Measurements from ENCODE around the gene MDN1. TPM values are rescaled to one million over a fixed set of nuclear protein-coding genes. Genes with fewer than 3 reads are reported as not detected.
"Not testable (repeated sequence)": the region's sequence is repeated elsewhere in the genome, so short reads cannot be mapped to it uniquely, and the experiment has no call there.

The MDN1 gene
- total and polyA plus RNA-seq, 8 donors = 5.5 to 69.2 (median 17.7) TPM

DNA sequence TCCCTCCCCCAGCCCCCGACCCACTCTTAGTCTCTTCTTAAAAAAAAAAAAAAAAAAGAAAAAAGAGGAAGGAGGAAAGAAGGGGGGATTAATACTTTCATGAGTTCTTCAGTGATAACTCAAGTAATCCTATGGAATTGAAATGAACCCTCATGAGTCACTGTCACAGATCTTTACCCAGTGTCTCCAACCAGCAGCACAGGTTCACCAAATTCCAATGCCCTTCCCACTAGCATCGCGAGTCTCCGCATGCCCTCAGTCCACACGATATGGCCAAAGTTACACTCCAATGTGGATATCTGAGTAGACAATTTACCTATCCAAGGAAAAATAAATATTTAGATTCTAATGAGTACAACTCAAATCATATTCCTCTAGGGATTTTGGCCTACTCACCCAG is 74.5 kb downstream of the MDN1 start:
- intact Hi-C loops (cut with DNase I; ENCODE audit: low total_unique reads) = no loop called here
- H3K36me3 ChIP-seq = peaks cover 46 to 100% (median 98%) of the 10 kb centered on the region in 4 donors
- no peaks in the 10 kb centered on the region for H3K9me3 ChIP-seq
- no peaks in the 10 kb centered on the region for H3K4me1 ChIP-seq
- H3K4me3 ChIP-seq = no peak overlapping the region
- no peak for DNase-seq
- H3K27ac ChIP-seq = no peak overlapping the region
- H3K27me3 ChIP-seq = no peaks in the 10 kb centered on the region
- 86 to 94% (median 91%) methylated on average over 5 of the region's 5 CpGs for WGBS, 5 donors
- TF ChIP-seq CTCF (IDR thresholded peaks at IDR 0.05) (no peak), EP300 (IDR thresholded peaks at IDR 0.05) (no peak), POLR2A (IDR thresholded peaks at IDR 0.05) (no peak)

DNA sequence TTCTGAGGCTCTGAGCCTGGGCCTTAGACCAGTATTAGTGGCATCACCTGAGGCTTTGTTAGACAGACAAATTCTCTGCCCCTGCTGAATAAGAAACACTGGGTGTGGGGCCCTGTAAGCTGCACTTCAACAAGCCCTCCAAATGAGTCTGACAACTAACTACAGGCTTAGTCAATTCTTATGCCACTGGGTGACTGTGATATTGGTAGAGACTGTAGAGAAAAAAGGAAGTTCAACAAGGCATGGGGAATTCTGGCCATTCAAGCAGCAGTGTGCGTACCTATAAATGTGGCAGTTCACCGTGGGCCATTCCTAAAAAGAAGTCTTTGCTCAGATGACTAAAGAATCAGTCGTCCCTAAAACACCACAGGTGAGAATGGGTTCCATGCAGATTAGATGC is 82.7 kb downstream of the MDN1 start:
- TF ChIP-seq CTCF (IDR thresholded peaks at IDR 0.05) = no peak
- TF ChIP-seq POLR2A (IDR thresholded peaks at IDR 0.05) = no peak
- TF ChIP-seq EP300 (IDR thresholded peaks at IDR 0.05) = no peak
- no peak for TF ChIP-seq POLR2AphosphoS5 (IDR thresholded peaks at IDR 0.05)

DNA sequence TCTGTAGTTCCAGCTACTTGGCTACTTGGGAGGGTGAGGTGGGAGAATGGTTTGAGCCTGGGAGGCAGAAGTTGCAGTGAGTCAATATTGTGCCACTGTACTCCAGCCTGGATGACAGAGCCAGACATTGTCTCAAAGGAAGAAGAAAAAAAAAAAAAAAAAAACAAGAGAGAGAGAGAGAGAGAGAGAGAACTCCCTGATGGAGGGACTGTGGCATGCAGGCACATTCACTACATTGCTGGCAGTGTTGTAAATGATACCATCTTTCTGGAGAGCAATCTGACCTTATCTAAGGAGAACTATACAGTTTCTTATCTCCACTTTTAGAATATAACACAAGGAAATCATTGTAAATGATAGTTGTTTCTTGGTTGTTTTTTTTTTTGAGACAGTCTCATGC is 85.1 kb downstream of the MDN1 start:
- no peaks in the 10 kb centered on the region for H3K9me3 ChIP-seq
- no peaks in the 10 kb centered on the region for H3K4me1 ChIP-seq
- intact Hi-C loops (cut with DNase I; ENCODE audit: low total_unique reads) = no loop called here
- no peak overlapping the region for H3K27ac ChIP-seq
- peaks cover 14 to 95% (median 84%) of the 10 kb centered on the region in 4 donors for H3K36me3 ChIP-seq
- DNase-seq = no peak
- TF ChIP-seq EP300 (IDR thresholded peaks at IDR 0.05) (no peak), CTCF (IDR thresholded peaks at IDR 0.05) (no peak), POLR2A (IDR thresholded peaks at IDR 0.05) (no peak), POLR2AphosphoS5 (IDR thresholded peaks at IDR 0.05) (no peak)
- H3K4me3 ChIP-seq = no peak overlapping the region
- H3K27me3 ChIP-seq = no peaks in the 10 kb centered on the region

More for the DNA sequence above, 82.7 kb downstream of the MDN1 start:
- 89 to 96% (median 92%) methylated on average over 3 of the region's 3 CpGs for WGBS, 5 donors
- Histone ChIP-seq H3K4me3 (no peak overlapping the region), H3K27me3 (no peaks in the 10 kb centered on the region), H3K9me3 (no peaks in the 10 kb centered on the region), H3K36me3 (peaks cover 9 to 95% (median 82%) of the 10 kb centered on the region in 4 donors), H3K27ac (no peak overlapping the region), H3K4me1 (no peaks in the 10 kb centered on the region)
- intact Hi-C loops (cut with DNase I; ENCODE audit: low total_unique reads) = no loop called here
- no peak for DNase-seq

DNA sequence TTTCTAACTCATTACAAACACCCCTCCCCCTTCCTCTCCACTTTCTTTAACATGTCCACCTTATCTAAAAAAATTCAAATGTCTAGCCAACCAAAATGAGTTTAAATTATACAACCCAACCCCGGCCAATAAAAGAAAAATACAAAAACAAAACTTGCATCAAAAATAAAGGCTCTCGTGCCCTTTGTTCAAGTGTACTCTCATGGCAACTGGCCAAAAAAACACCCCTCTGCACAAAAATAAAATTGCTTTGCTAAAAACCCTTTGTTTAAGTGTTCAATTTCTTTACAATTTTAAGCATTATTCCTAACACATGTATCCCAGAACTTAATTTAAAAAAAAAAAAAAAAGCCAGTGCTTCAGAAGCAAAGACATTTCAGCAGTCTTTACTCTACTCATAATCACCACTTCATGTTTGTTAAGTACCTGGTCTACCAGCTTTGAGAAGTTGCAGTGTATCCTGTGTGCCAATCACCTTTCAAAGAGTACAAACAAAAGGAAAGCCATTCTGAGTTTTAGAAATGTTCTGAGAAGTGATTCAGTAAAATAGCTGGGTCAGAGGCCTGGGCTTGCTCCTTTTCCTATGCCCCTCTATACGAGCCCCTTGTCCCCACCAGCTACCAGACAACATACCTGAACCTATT is 87.5 kb downstream of the MDN1 start:
- 88 to 93% (median 89%) methylated on average over 3 of the region's 3 CpGs for WGBS, 5 donors
- no peak for TF ChIP-seq CTCF (IDR thresholded peaks at IDR 0.05)
- no peak for TF ChIP-seq EP300 (IDR thresholded peaks at IDR 0.05)
- no peak for TF ChIP-seq POLR2AphosphoS5 (IDR thresholded peaks at IDR 0.05)
- TF ChIP-seq POLR2A (IDR thresholded peaks at IDR 0.05) = no peak
- H3K4me3 ChIP-seq = no peak overlapping the region
- no peak overlapping the region for H3K27ac ChIP-seq
- no peak for DNase-seq
- H3K4me1 ChIP-seq = no peaks in the 10 kb centered on the region
- H3K36me3 ChIP-seq = peaks cover 29 to 95% (median 83%) of the 10 kb centered on the region in 4 donors
- intact Hi-C loops (cut with DNase I; ENCODE audit: low total_unique reads) = no loop called here
- H3K27me3 ChIP-seq = no peaks in the 10 kb centered on the region
- no peaks in the 10 kb centered on the region for H3K9me3 ChIP-seq

- peaks cover 32 to 95% (median 83%) of the 10 kb centered on the region in 4 donors for H3K36me3 ChIP-seq
- H3K27me3 ChIP-seq; intact Hi-C loops (cut with DNase I; ENCODE audit: low total_unique reads); H3K9me3 ChIP-seq; DNase-seq; H3K27ac ChIP-seq; H3K4me1 ChIP-seq; H3K4me3 ChIP-seq: not testable (repeated sequence)
- 87 to 98% (median 96%) methylated on average over 2 of the region's 2 CpGs for WGBS, 5 donors
Observed at GRCh38 chr6:89731262-89731661, 88.3 kb downstream of the MDN1 start.

Measured in stomach (tissue), 9 donors.